Activated gamma-delta T cell treated with Interleukin-2 at 50 U/mL for 16 hours (primary cell): ENCODE results near the gene RNGTT.
"Not testable (repeated sequence)": the region's sequence is repeated elsewhere in the genome, so short reads cannot be mapped to it uniquely, and the experiment has no call there.

Source experiments
- DNase-seq: peaks from one replicate; pipeline ENCODE4 v3.0.0-alpha.2; 2020

Gene RNGTT

DNA sequence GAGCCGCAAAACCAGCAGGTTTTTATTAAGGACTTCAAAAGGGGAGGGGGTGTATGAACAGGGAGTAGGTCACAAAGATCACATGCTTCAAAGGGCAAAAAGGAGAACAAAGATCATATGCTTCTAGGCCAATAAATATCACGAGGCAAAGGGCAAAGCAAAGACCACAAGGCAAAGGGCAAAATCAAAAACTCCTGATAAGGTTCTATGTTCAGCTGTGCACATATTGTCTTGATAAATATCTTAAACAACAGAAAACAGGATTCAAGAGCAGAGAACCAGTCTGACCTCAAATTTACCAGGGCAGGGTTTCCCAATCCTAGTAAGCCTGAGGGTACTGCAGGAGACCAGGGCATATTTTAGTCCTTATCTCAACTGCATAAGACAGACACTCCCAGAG lies 5.8 kb upstream of the RNGTT start:
- not testable (repeated sequence) for DNase-seq

GRCh38 chr6:88967891-88968290 lies 4.5 kb upstream of the RNGTT start:
- DNase-seq = no peak

DNA sequence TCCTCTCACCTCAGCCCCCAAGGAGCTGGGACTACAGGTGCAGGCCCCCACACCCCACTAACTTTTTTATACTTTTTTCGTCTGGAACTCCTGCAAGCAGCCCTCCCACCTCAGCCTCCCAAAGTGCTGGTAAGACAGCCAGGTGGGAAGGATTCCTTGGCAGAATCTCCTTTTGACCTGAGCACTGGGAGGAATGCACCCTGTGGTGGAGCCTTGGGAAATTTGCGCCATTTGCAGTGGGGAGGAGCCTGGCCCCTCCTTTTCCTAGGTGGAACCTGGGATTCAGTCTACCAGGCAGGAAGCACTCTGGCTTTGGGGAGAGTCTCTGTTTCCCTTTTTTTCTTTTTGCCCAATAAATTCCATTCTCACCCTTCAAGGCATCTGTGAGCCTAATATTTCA lies 2.3 kb upstream of the RNGTT start:
- DNase-seq = no peak

DNA sequence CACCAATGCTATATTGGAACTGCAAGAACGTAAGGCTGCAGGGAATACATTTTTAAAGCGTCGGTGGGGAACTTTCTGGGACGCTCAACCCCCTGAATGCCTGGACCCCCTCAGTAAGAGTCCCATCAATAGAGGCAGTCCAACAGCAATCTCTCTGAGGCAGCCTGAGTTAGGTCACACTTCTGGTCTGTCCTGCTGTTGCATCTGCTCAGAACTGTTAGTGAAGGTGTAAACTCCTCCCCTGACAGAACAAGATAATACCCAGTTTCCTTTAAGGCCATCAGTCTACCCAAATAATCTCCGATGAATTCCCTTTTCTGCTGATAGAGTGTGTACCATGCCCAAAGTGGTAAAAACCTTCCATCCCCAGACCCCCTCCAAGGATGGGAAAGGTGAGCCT lies 1.1 kb upstream of the RNGTT start:
- DNase-seq = no peak

- DNase-seq = no peak
Measured at GRCh38 chr6:88958842-88959241, 4.6 kb downstream of the RNGTT start.

- DNase-seq = no peak
Measured at GRCh38 chr6:88953550-88954386, 9.7 kb downstream of the RNGTT start.

DNA sequence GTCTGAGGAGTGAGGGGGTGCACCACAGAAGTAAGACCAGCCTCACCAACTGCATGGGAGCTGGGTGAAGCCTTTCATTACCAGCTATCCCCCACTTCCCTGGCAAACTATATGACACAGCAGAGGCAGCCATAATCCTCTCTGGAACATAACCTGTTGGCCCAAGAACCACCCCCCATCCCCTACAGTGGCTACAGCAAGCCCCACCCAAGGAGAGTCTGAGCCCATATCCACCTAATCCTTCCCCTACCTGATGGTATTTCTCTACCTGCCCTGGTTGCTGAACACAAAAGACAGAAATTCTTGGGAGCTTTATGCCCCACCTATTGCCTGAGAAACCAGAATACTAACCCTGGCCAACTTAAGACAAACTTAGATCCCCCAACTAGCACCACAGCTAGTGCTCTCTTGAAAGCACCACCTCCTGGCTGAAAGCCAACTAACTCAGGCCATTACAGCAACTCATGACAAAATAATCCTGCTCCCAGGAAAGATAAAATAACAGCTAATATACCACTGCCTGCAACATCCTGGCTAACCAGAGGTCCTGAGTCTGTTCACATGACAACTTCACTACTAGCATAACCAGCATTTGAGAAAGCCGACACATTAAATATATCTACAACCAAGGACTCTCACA lies 11.2 kb downstream of the RNGTT start:
- no peak for DNase-seq

- DNase-seq = no peak
Measured at GRCh38 chr6:88945415-88946008, 17.9 kb downstream of the RNGTT start.

DNA sequence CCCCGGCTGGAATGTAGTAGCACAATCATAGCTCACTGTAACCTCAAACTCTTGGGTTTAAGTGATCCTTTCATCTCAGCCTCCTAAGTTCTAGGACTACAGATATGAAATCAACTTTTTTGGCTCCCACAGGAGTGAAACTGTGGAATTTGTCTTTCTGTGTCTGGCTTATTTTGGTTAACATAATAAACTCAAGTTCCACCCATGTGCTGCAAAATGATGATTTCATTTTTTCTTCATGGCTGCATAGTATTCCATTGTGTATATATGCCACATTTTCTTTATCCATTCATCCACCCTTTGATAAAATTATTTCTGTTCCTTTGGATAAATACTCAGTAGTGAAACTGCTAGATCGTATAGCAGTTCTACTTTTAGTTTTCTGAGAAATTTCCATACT lies 29.9 kb downstream of the RNGTT start:
- no peak for DNase-seq

- not testable (repeated sequence) for DNase-seq
Measured at GRCh38 chr6:88932019-88932418, 31.4 kb downstream of the RNGTT start.

DNA sequence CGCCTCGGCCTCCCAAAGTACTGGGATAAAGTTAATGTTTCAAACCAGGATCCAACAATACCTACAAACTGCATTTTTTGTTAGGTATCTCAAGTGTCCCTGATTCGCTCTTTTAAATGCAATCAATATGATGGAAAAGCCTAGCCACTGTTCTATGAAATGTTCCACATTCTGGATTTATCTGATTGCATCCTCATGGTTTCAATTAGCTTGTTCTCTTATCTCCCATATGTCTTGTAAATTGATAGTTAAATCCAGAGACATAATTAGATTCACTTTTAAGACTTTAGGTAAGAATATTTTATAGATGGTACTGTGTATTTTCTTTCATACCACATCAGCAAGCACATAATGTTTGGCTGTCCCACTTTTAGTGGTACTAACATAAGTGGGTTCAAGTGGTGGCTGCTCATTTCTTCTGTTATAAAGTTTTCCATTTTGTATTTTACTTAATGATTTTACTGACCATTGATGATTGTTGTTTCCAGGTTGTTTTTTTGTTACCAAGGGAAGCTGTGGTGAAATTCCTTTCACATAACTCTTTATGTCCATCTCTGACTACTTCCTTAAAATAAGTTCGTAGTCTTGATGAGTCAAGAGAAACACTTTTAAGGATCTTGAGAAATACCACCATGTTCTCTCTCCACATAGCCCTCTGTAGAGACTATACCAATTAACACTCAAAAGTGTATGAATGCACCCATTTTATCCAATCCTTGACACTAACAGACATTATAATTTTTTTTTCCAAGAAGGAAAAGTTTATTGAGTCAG lies 40.5 kb downstream of the RNGTT start:
- no peak for DNase-seq

GRCh38 chr6:88921734-88922133 lies 41.7 kb downstream of the RNGTT start:
- DNase-seq = no peak

DNA sequence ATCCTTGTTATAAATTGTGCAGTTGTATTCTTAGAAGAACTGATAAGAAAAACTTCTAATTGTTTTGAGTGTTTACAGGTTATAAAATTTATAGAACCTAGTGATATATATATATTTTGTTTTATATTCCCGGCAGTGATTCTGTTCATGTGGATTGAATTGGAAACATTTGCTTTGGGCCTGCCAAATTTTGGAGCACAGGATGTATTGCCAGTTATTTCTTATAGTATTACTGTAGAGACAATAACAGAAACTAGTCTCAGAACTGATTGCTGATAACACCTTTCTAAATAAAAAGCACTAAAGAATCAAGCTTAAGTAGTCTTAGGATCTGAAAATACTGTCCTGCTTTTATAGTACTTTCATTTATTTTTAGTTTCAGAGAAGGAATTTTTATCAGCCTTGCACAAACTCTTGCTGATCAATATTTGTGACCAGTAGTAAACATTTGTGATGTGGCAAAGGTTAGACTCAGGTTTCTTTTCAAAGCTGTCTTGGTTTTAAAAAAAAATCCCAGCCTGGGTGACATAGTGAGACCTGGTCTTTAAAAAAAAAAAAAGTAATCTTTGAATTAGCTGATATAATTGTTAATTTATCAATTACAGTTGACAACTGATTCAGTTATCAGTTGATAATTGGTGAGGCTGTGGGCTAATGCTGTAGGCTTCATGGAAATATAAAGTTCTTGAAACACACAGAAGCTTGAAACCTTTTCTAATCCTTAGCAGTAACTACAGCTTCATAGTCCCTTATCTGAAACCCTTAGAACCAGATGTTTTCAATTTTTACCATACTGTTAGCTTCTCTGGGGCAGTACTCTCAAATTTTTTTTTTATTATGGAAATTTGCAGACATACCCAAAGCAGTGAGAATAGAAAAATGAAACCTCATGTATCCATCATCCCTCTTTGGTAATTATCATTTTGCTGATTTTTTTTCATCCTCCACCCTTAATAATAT lies 42.4 kb downstream of the RNGTT start:
- DNase-seq = no peak

DNA sequence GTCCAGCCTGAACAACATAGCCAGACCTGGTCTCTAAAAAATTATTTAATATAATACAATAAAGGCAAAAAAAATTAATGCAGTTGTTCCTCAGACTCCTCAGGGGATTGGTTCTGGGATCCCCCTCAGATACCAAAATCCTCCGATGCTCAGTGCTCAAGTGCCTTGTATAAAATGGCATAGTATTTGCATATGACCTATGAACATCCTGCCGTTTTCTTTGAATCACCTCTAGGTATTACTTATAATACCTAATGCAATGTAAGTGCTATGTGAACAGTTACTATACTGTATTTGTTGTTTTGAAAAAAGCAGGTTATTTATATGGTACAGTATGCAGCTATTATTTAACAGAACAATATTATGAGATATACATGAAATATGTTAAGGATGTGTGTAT lies 43.3 kb downstream of the RNGTT start:
- no peak for DNase-seq

- DNase-seq = no peak
Measured at GRCh38 chr6:88919032-88919431, 44.4 kb downstream of the RNGTT start.

DNA sequence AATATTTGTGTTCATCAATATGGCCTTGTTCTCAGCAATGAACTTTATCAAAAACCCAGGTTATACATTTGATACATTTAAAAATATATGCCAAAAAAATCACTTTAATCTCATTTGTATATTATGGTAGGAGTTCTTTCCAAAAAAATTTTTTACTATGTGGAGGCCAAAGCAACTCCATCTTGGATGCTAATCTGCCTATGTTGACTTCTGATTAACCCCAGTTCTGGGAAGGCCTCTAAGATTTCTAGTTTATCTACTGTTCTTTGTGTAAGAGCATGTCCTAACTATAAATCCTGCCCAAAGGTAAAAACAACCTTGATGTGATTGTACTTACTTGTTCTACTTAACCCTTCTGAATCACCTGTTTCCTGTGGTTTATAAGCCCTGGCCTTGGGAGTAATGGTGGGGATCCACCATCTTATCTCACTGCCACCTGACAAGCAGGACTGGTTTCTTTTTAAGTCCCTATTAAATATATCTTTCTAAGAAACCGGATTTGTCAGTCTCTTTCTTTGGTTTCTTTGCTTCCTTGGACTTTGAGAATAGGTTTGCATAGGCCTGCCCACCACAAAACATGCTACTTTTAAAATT lies 46.7 kb downstream of the RNGTT start:
- no peak for DNase-seq

DNA sequence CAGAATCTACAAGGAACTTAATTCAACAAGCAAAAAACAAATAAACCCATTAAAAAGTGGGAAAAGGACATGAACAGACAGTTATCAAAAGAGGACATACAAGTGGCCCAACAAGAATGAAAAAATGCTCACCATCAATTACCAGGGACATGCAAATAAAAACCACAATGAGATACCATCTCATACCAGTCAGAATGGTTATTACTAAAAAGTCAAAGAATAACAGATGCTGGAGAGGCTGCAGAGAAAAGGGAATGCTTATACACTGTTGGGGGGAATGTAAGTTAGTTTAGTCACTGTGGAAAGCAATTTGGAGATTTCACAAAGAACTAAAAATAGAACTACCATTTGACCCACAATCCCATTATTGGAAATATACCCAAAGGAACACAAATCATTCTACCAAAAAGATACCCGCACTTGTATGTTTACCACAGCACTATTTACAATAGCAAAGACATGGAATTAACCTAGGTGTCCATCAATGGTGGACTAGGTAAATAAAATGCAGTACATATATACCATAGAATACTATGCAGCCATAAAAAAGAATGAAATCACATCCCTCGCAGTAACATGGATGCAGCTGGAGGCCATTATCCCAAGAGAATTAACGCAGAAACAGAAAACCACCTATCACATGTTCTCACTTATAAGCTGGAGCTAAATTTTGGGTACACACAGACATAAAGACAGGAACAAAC lies 48.4 kb downstream of the RNGTT start:
- no peak for DNase-seq

GRCh38 chr6:88914180-88914579 lies 49.2 kb downstream of the RNGTT start:
- no peak for DNase-seq

GRCh38 chr6:88913471-88913870 lies 49.9 kb downstream of the RNGTT start:
- no peak for DNase-seq

DNA sequence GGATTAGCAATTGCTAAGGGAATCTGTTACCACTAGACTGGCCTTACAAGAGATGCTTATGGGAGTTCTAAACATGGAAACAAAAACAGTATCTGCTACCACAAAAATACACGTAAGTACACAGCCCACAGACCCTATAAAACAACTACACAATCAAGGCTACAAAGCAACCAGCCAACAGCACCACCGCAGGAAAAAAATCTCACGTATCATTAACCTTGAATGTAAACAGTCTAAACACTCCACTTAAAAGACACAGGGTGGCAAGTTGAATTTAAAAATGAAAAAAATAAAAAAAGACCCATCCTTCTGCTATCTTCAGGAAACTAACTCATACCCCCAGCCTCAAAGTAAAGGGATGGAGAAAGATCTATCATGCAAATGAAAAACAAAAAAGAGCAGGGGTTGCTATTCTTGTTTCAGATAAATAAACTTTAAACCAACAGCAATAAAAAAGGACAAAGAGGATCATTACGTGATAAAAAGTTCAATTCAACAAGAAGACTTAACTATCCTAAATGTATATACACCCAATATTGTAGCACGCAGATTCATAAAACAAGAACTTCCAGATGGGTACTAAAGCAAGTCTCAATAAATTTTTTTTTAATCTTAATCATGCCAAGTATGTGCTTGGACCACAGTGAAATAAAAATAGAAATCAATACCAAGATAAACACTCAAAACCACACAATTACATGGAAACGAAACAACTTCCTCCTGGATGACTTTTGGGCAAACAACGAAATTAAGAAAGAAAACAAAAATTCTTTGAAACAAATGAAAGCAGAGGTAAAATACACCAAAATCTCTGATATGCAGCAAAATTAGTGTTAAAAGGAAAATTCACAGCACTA lies 52.3 kb downstream of the RNGTT start:
- DNase-seq = no peak
